NCI-H146 treated with DMSO at 0.1 percent for 48 hours (cell line): Measurements from ENCODE around the gene PCSK7.
"Not testable (repeated sequence)": the region's sequence is repeated elsewhere in the genome, so short reads cannot be mapped to it uniquely, and the experiment has no call there.

Experiments
- DNase-seq: peaks from one replicate; lab custom pipeline; 2025; ENCODE audit not compliant: unreplicated experiment; lab: John Stamatoyannopoulos, UW

PCSK7 gene

GRCh38 chr11:117218133-117218915 is 13.5 kb downstream of the PCSK7 start:
- DNase-seq = no peak

- no peak for DNase-seq
Observed at GRCh38 chr11:117217141-117218084, 14.5 kb downstream of the PCSK7 start.

GRCh38 chr11:117214404-117215110 is 17.3 kb downstream of the PCSK7 start:
- DNase-seq = no peak

GRCh38 chr11:117212697-117213355 is 19.0 kb downstream of the PCSK7 start:
- no peak for DNase-seq

- no peak for DNase-seq
Observed at GRCh38 chr11:117210620-117211019, 21.3 kb downstream of the PCSK7 start.

- DNase-seq = not testable (repeated sequence)
Observed at GRCh38 chr11:117209351-117210125, 22.3 kb downstream of the PCSK7 start.

- DNase-seq = not testable (repeated sequence)
Observed at GRCh38 chr11:117208710-117209109, 23.2 kb downstream of the PCSK7 start.

- not testable (repeated sequence) for DNase-seq
Observed at GRCh38 chr11:117207481-117207880, 24.4 kb downstream of the PCSK7 start.

- not testable (repeated sequence) for DNase-seq
Observed at GRCh38 chr11:117206859-117207258, 25.0 kb downstream of the PCSK7 start.

GRCh38 chr11:117206111-117206510 is 25.8 kb downstream of the PCSK7 start:
- not testable (repeated sequence) for DNase-seq

- DNase-seq = no peak
Observed at GRCh38 chr11:117205211-117205818, 26.6 kb downstream of the PCSK7 start.

GRCh38 chr11:117204283-117205080 is 27.4 kb downstream of the PCSK7 start:
- no peak for DNase-seq

GRCh38 chr11:117203069-117203407 is 28.8 kb downstream of the PCSK7 start:
- DNase-seq = no peak

- no peak for DNase-seq
Observed at GRCh38 chr11:117202386-117203068, 29.3 kb downstream of the PCSK7 start.

- no peak for DNase-seq
Observed at GRCh38 chr11:117201658-117202305, 30.1 kb downstream of the PCSK7 start.

GRCh38 chr11:117200813-117201657 is 30.8 kb downstream of the PCSK7 start:
- DNase-seq = no peak
